ENCODE results near the gene ADAP1. TPM values are rescaled to one million over a fixed set of nuclear protein-coding genes. Genes with fewer than 3 reads are reported as not detected.

The ADAP1 gene
- total and polyA plus RNA-seq, 2 of the 13 experiments (the other 11 are each of a cell fraction or from before 2014, with no cell fraction given), result 10.5 to 24.6 TPM

- TF ChIP-seq ZNF609 (CRISPR knock-in tag; IDR thresholded peaks at IDR 0.05; ENCODE audit: borderline replicate concordance) (peak; percentile 51; the same call in 1 of the 2 replicates), CBFB (CRISPR knock-in tag; IDR thresholded peaks at IDR 0.05) (no peak), ZNF160 (CRISPR knock-in tag; IDR thresholded peaks at IDR 0.05) (no peak), MTF1 (CRISPR knock-in tag; IDR thresholded peaks at IDR 0.05) (no peak), MED1 (CRISPR knock-in tag; IDR thresholded peaks at IDR 0.05) (peak; percentile 38; the same call in 1 of the 2 replicates), ZFY (CRISPR knock-in tag; IDR thresholded peaks at IDR 0.05) (peak; percentile 47; the same call in 1 of the 2 replicates), STAG1 (CRISPR knock-in tag; IDR thresholded peaks at IDR 0.05) (0 out of 2 replicates have a peak, but pooled peaks have one; percentile 26)
- TF ChIP-seq, protein P1, sequence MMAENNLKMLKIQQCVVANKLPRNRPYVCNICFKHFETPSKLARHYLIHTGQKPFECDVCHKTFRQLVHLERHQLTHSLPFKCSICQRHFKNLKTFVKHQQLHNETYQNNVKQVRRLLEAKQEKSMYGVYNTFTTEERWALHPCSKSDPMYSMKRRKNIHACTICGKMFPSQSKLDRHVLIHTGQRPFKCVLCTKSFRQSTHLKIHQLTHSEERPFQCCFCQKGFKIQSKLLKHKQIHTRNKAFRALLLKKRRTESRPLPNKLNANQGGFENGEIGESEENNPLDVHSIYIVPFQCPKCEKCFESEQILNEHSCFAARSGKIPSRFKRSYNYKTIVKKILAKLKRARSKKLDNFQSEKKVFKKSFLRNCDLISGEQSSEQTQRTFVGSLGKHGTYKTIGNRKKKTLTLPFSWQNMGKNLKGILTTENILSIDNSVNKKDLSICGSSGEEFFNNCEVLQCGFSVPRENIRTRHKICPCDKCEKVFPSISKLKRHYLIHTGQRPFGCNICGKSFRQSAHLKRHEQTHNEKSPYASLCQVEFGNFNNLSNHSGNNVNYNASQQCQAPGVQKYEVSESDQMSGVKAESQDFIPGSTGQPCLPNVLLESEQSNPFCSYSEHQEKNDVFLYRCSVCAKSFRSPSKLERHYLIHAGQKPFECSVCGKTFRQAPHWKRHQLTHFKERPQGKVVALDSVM (CRISPR knock-in tag; IDR thresholded peaks at IDR 0.05), result peak; percentile 98
- TF ChIP-seq, protein P2, sequence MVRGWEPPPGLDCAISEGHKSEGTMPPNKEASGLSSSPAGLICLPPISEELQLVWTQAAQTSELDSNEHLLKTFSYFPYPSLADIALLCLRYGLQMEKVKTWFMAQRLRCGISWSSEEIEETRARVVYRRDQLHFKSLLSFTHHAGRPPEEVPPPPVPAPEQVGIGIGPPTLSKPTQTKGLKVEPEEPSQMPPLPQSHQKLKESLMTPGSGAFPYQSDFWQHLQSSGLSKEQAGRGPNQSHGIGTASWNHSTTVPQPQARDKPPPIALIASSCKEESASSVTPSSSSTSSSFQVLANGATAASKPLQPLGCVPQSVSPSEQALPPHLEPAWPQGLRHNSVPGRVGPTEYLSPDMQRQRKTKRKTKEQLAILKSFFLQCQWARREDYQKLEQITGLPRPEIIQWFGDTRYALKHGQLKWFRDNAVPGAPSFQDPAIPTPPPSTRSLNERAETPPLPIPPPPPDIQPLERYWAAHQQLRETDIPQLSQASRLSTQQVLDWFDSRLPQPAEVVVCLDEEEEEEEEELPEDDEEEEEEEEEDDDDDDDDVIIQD (CRISPR knock-in tag; IDR thresholded peaks at IDR 0.05; ENCODE audit: low read depth), result no peak
Measured at GRCh38 chr7:964401-965231, 10.1 kb upstream of the ADAP1 start (continued).
